Measurements from ENCODE around the gene DSCAML1. TPM values are rescaled to one million over a fixed set of nuclear protein-coding genes. Genes with fewer than 3 reads are reported as not detected.

The DSCAML1 gene
- total RNA-seq, 2 experiments from 2014 or later = 0.29 to 0.67 TPM

DNA sequence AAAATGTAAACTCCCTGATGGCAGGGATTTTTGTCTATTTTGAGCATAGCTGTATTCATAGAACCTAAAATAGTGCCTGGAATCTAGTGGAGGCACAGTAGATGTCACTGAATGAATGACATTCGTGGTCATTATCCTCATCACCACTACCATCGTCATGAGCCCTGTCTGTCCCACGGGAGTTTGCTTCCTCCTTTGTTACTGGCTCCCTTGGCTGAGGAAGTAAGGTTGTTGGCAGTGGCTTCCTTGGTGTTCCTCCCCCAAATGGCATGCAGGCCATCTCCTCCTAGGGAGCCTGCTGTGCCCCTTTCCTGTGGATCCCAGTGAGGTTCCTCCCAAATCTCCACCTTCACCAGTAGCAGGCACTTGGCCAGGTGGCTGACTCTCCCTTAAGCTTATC, 286.4 kb downstream of the DSCAML1 start:
- Mint-ChIP-seq H3K4me3 (no peak overlapping the region), H3K9me3 (no peaks in the 10 kb centered on the region), H3K27ac (no peak overlapping the region), H3K36me3 (no peaks in the 10 kb centered on the region), H3K4me1 (ENCODE audit: low read depth) (no peaks in the 10 kb centered on the region), H3K27me3 (peaks cover 14% of the 10 kb centered on the region)
- ChIA-PET POLR2A (no interaction called here), CTCF (interaction anchor here (0.7 kb wide), 1 partner anchor 84 kb away, joined by 3 read pairs; no protein-coding TSS in a partner anchor)
- intact Hi-C loops (cut with micrococcal nuclease) = loop anchor here (10.0 kb wide), 1 partner anchor 86 kb away; no protein-coding TSS in a partner anchor
- no peak for DNase-seq

DNA sequence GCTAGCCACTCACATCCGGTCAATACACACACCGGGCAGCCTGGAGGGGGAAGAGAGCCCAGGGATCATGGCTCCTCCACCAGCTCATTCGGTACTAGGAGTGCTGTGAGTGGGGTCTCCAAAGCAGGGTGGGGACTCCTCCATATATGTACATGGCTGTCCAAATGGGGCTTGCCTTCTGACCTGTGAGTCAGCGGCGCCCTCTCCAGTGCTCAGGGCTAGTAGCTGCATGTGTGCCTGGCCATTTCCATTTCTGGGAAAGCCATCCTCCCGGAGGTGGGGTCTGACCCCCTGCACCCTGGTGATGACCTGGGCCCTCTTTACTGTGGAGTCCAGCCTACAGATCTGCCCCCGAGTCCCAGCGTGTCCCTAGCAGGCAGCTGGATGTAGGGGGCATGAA, 287.5 kb downstream of the DSCAML1 start:
- Mint-ChIP-seq H3K36me3 (no peaks in the 10 kb centered on the region), H3K4me3 (no peak overlapping the region), H3K9me3 (no peaks in the 10 kb centered on the region), H3K27me3 (peaks cover 11% of the 10 kb centered on the region), H3K27ac (no peak overlapping the region), H3K4me1 (ENCODE audit: low read depth) (no peaks in the 10 kb centered on the region)
- no peak for DNase-seq
- ChIA-PET POLR2A (no interaction called here), CTCF (interaction anchor here (0.9 to 1.7 kb wide), 2 partner anchors 17 to 83 kb away, joined by 3 to 14 read pairs; no protein-coding TSS in a partner anchor)
- intact Hi-C loops (cut with micrococcal nuclease) = no loop called here

DNA sequence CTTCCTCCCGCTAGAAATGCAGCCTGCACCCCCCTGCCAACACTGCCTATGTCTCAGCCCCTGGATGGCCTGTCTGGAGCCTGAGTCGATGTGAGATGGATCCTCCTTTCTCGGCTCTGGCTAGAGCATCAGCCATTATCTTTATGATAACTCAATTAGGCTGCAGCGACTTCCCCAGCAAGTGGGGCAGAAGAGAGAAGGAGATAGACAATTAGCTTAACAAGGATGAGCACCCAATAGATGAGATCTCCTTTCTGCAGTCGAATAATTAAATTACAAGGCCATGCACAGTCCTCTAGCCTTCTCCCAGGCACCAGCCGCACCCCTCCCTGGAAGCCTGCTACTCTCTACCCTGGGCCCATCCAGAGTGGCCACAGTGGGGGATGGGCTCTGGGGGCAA, 290.0 kb downstream of the DSCAML1 start:
- ChIA-PET CTCF (interaction anchor here (1.6 kb wide), 1 partner anchor 81 kb away, joined by 7 read pairs; no protein-coding TSS in a partner anchor), POLR2A (no interaction called here)
- intact Hi-C loops (cut with micrococcal nuclease) = no loop called here
- Mint-ChIP-seq H3K9me3 (no peaks in the 10 kb centered on the region), H3K36me3 (no peaks in the 10 kb centered on the region), H3K4me3 (no peak overlapping the region), H3K27me3 (peaks cover 11% of the 10 kb centered on the region), H3K4me1 (ENCODE audit: low read depth) (no peaks in the 10 kb centered on the region), H3K27ac (no peak overlapping the region)
- DNase-seq = no peak

DNA sequence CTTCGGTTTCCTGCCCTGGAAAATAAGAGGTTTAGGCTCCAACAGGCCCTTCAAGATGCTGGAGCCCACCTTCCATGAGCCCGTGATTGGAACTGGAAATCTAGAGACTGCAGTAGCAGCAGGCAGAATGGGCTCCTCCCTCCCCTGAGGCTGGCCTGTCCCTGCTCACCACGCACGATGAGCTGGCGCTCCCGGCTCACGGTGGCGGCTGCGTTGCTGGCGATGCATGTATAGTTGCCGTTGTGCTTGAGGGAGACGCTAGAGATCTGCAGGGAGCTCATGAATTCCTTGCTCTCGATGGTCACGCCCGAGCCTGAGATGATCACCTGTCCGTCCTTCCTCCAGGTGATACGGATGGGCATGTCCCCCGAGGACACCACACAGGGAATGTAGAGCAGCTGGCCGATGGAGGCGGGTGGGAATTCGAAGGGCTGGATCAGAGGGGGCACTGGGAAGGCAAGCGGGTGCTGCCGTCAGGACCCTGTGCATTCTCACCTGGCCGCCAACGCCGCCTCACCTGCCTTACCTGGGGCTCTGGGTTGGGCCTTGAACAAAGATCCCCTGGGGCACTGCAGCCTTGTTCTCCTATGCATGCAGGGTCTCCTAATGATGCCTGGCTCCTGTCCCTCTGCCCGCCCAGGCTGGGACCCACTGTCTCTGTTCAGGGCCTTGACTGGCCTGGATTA, 291.6 kb downstream of the DSCAML1 start:
- Mint-ChIP-seq H3K27ac (no peak overlapping the region), H3K27me3 (peaks cover 13% of the 10 kb centered on the region), H3K36me3 (no peaks in the 10 kb centered on the region), H3K9me3 (no peaks in the 10 kb centered on the region), H3K4me3 (no peak overlapping the region), H3K4me1 (ENCODE audit: low read depth) (no peaks in the 10 kb centered on the region)
- intact Hi-C loops (cut with micrococcal nuclease) = no loop called here
- no peak for DNase-seq
- POLR2A ChIA-PET = no interaction called here
- CTCF ChIA-PET = no interaction called here

DNA sequence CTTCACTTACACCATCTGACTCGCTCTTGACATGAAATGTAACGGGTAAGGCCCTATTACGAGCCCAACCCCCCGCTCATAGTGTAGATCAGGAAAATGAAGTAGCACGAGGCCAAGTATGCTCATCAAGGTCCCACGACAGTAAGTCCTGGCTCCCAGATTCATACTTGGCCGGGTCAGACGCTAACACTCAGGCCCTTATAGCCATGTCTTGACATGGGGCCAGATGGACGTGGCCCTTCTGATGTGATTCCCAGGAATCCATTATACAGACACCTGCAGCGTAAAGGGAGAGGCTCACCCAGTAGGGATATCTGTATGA, 294.3 kb downstream of the DSCAML1 start:
- Mint-ChIP-seq H3K27me3 (peaks cover 9% of the 10 kb centered on the region), H3K27ac (no peak overlapping the region), H3K9me3 (no peaks in the 10 kb centered on the region), H3K36me3 (no peaks in the 10 kb centered on the region), H3K4me3 (no peak overlapping the region), H3K4me1 (ENCODE audit: low read depth) (no peaks in the 10 kb centered on the region)
- CTCF ChIA-PET = no interaction called here
- intact Hi-C loops (cut with micrococcal nuclease) = no loop called here
- POLR2A ChIA-PET = no interaction called here
- DNase-seq = no peak

DNA sequence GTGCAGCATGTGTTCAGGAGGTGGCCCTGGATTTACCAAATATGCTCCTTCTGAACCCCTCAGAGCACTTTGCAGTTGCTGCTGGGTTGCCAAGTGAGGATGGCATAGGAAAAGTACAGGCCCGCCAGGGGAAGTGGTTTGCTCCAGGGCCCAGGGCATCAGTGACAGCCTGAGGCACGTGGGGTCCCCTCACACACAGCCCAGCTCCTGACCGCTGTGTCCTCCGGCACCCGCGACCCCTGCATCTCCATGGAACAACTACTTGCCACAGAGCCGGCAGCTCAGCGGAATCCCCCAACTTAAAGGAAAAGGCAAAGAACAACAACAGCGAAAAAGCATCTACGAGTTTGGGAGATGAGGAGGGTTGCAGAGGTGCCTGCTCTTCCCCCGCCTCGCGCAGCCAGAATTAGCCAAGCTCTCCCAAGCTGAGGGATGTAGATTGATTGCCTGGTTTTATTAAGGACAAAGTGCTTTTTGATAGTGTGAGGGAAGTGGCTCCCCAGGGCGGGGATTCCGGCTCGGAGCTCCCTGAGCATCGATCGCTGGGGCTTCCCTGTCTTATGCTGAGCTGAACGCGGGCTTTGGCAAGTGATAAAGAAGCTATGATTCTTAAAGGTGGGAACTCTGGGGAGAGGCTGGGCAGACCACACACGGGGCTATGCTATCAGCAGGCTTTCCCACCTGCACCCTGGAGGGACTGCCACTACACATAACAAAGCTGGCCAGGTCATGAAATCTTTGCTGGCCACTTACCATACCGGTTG, 294.8 kb downstream of the DSCAML1 start:
- peaks cover 9% of the 10 kb centered on the region for H3K27me3 Mint-ChIP-seq
- ChIA-PET CTCF (no interaction called here), POLR2A (no interaction called here)
- no peaks in the 10 kb centered on the region for H3K9me3 Mint-ChIP-seq
- DNase-seq = no peak
- no peak overlapping the region for H3K4me3 Mint-ChIP-seq
- no peak overlapping the region for H3K27ac Mint-ChIP-seq
- H3K4me1 Mint-ChIP-seq (ENCODE audit: low read depth) = no peaks in the 10 kb centered on the region
- H3K36me3 Mint-ChIP-seq = no peaks in the 10 kb centered on the region
- intact Hi-C loops (cut with micrococcal nuclease) = no loop called here

DNA sequence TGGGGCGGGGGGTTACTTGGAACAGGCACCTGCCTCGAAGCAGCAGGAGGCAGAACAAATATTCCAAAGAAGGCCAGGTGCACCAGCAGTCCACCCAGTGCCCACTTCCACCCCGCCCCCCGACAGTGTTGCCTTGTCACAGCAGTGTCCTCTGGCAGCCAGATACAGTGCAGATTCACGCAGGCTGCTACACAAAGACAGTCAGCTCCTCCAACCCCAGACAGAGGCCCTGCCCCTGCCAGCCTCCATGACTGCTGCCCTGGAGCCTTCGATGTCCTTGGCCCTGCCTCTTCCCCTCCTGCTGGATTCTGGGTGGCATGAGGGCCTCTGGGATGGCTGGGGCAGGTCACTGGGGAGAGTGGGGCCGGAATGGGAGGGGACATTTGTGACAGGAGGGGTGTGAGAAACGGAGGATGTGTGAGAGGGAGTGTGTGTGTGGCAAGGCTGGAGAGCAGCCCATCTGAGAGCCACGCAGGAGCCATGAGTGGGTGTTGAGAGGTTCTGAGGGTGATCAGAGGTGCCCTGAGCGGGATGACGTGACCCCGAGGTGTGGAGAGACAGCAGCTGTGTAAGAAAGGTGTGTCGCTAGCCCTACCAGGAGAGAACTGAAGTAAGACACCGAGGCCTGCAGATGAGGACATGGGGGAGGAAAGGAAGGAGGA, 295.6 kb downstream of the DSCAML1 start:
- DNase-seq = no peak
- Mint-ChIP-seq H3K27me3 (peaks cover 9% of the 10 kb centered on the region), H3K36me3 (no peaks in the 10 kb centered on the region), H3K9me3 (no peaks in the 10 kb centered on the region), H3K4me1 (ENCODE audit: low read depth) (no peaks in the 10 kb centered on the region), H3K4me3 (no peak overlapping the region), H3K27ac (no peak overlapping the region)
- intact Hi-C loops (cut with micrococcal nuclease) = no loop called here
- POLR2A ChIA-PET = no interaction called here
- CTCF ChIA-PET = interaction anchor here (1.2 to 2.9 kb wide), 2 partner anchors 75 to 120 kb away, joined by 4 to 12 read pairs; no protein-coding TSS in a partner anchor

DNA sequence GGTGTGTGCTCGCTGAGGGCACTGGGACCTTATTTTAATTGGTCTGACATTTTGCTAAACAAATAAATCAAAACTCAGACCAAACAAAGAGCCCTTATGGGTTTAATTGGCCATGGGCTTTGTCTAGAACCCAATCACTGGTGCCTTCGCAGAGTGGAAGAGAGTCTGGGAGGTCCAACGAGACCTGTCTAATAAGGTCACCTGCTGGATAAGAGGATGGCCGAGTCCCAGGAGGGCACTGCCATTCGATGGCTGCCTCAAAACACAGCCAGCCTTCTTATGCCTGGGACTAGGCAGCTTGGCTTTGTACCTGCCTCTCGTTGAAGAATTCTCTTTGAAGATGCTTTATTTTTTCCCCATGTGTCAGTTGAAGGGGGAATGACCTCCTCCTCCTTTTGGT, 298.2 kb downstream of the DSCAML1 start:
- H3K4me3 Mint-ChIP-seq = no peak overlapping the region
- H3K27ac Mint-ChIP-seq = no peak overlapping the region
- ChIA-PET POLR2A (no interaction called here), CTCF (interaction anchor here (1.2 to 2.9 kb wide), 2 partner anchors 31 to 72 kb away, joined by 3 to 12 read pairs; no protein-coding TSS in a partner anchor)
- H3K27me3 Mint-ChIP-seq = peaks cover 10% of the 10 kb centered on the region
- intact Hi-C loops (cut with micrococcal nuclease) = no loop called here
- H3K4me1 Mint-ChIP-seq (ENCODE audit: low read depth) = no peaks in the 10 kb centered on the region
- no peaks in the 10 kb centered on the region for H3K9me3 Mint-ChIP-seq
- no peak for DNase-seq
- no peaks in the 10 kb centered on the region for H3K36me3 Mint-ChIP-seq

DNA sequence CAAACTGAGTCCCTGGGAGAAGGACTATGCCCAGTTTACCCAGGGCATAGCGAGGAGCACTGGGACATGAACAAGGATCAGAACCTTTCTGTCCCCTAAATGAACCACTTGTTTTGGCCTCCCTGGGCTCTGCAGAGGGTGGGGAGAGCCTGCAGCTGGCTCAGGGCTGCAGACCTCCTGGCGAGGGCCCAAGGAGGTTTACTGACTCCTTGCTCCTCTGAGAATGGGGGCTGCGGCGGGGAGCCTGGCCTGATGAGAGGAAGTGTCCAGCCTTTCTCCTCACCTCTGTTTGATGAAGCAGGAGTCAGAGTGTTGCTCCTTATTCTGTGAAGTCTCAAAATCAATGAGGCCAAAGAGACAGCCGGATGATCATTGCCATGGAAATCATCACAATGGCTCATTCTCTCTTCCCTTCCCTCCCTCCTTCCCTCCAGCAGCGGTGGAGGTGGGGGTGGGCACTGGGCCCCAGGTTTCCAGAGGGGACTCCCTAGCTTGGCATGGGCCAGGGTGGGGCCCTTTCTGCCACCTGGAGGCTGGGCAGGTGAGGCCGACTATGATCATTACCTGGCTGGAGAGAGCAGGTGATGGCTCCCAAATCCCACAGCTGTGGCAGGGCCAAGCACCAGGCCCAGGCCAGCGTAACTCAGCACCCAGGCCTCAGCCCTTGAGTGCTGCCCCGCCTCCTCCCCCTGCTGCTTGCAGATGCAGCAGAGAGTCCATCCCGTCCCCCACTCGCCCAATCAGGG, 299.6 kb downstream of the DSCAML1 start:
- CTCF ChIA-PET = interaction anchor here (2.9 kb wide), 1 partner anchor 71 kb away, joined by 10 read pairs; no protein-coding TSS in a partner anchor
- no peak for DNase-seq
- Mint-ChIP-seq H3K4me3 (no peak overlapping the region), H3K36me3 (no peaks in the 10 kb centered on the region), H3K27ac (no peak overlapping the region), H3K9me3 (no peaks in the 10 kb centered on the region), H3K27me3 (peaks cover 6% of the 10 kb centered on the region), H3K4me1 (ENCODE audit: low read depth) (no peaks in the 10 kb centered on the region)
- POLR2A ChIA-PET = no interaction called here
- intact Hi-C loops (cut with micrococcal nuclease) = no loop called here

DNA sequence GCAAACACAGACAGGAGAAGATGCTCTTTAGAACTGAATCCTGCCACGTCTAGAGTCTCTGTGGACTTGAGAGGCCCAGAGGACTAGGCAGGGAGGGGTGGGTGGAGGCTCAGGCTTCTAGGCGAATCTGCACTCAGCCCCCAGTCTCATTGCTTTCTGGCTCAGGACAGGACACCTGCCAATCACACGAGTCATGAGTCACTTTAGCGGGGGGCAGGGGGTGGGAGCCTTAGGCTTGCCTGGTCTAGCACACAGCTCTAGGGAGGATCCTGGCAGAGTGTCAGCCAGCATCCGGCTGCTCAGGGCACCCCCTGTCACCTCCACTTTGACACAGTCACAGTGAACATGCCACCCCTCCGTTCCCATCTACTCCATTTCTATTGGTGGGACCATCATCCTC, 301.7 kb downstream of the DSCAML1 start:
- Mint-ChIP-seq H3K36me3 (no peaks in the 10 kb centered on the region), H3K9me3 (no peaks in the 10 kb centered on the region), H3K4me3 (no peak overlapping the region), H3K27me3 (peaks cover 11% of the 10 kb centered on the region), H3K4me1 (ENCODE audit: low read depth) (peaks cover under 1% of the 10 kb centered on the region), H3K27ac (no peak overlapping the region)
- ChIA-PET POLR2A (no interaction called here), CTCF (interaction anchor here (2.9 kb wide), 1 partner anchor 69 kb away, joined by 10 read pairs; no protein-coding TSS in a partner anchor)
- intact Hi-C loops (cut with micrococcal nuclease) = no loop called here
- DNase-seq = no peak

DNA sequence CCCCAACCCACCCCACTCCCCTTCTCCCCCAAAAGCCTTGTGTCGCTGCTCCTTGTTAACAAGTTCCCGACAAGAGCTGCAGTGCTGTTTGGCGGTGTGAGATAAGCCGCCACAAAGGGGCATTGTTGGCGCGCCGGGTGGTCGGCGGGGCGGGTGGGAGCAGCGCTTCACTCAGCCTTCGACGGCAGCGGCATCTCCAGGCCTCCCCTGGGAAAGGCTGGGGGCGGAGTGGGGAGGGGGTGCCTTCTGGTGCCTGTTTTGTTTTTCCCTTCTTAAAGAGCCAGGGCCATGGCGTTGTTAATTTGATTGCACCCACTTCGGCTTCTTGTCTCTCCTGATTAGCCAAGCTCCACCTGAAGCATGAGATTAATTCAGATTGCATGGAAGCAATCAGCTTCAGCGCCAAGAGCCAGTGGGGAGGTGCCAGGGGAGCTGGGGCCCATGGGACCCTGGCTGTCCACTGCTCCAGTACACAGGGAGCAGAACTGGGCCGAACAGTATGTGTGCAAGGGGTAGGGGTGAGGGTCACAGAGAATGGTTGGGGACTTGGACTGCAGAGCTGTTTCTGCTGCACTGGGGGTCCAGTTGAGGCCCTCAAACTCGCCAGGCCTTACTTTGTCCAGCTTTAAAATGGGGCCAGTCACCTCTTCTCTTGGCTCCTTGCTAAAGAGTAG, 304.3 kb downstream of the DSCAML1 start:
- Mint-ChIP-seq H3K27ac (no peak overlapping the region), H3K4me3 (no peak overlapping the region), H3K27me3 (peaks cover 17% of the 10 kb centered on the region), H3K9me3 (no peaks in the 10 kb centered on the region), H3K4me1 (ENCODE audit: low read depth) (peaks cover 3% of the 10 kb centered on the region), H3K36me3 (no peaks in the 10 kb centered on the region)
- DNase-seq = no peak
- ChIA-PET POLR2A (no interaction called here), CTCF (interaction anchor here (1.1 kb wide), 1 partner anchor 17 kb away, joined by 3 read pairs; no protein-coding TSS in a partner anchor)
- intact Hi-C loops (cut with micrococcal nuclease) = no loop called here
